ENCODE data around the gene IGFN1.
"Not testable (repeated sequence)": the region's sequence is repeated elsewhere in the genome, so short reads cannot be mapped to it uniquely, and the experiment has no call there.

The IGFN1 gene

DNA sequence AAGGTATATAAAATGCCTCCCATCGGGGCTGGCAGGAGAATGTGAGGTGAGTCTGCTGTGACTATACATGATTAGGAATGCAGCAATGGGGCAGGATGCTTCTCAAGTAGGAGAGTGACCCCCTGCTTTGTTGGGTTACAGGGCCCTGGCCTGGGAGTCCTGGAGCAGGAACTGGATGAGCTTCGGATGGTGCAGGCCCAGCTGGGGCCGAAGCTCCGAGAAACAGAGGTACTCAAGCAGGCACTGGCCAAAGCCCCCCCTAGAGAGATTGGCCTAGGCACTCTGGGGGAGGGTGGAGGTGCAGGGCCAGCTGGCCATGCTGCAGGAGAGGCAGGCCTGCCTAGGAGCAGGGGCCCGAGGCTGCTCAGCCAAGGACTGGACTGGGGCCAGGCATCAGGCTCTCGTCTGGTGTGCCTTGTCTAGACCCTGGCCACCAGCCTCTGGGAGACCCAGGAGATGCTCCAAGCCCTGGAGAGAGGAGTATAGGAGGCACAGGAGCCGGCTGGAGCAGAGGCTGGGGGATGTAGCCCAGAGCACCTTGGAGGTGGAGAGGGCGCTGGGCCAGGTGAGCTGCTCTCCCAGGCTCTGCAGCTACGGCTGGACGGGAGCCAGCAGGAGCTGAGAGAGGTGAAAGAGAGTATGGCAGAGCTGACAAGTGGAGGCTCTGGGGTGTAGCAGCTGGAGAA is 59.8 kb downstream of the IGFN1 start:
- H3K36me3 Mint-ChIP-seq (ENCODE audit: low read depth), result no peaks in the 10 kb centered on the region
- H3K4me1 Mint-ChIP-seq (ENCODE audit: low read depth), result no peaks in the 10 kb centered on the region
- H3K27ac Mint-ChIP-seq, result no peak overlapping the region
- H3K27me3 Mint-ChIP-seq (ENCODE audit: low read depth), result peaks cover 8% of the 10 kb centered on the region
- H3K9me3 Mint-ChIP-seq, result no peaks in the 10 kb centered on the region
- H3K4me3 Mint-ChIP-seq, result no peak overlapping the region

DNA sequence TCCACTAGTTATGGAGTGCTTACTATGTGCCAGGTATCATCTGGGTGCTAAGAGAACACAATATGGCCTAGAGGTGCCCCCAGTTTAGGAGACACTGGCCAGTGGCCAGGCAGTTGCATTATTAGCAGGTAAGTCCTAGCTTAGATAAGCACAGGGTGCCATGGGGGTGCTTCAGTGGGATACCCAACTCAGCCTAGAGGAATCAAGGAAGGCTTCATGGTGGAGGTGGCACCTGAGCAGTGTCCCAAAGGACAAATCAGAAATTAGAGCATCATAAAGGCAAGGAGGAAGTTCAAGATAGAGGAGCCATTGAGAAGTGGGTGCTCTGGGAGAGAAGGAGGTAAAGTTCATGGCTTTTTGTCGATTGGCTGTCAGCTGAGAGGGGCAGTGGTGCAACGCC is 60.8 kb downstream of the IGFN1 start:
- Mint-ChIP-seq H3K27me3 (ENCODE audit: low read depth) (peaks cover 2% of the 10 kb centered on the region), H3K9me3 (no peaks in the 10 kb centered on the region), H3K4me1 (ENCODE audit: low read depth) (no peaks in the 10 kb centered on the region), H3K36me3 (ENCODE audit: low read depth) (no peaks in the 10 kb centered on the region), H3K27ac (no peak overlapping the region), H3K4me3 (no peak overlapping the region)

DNA sequence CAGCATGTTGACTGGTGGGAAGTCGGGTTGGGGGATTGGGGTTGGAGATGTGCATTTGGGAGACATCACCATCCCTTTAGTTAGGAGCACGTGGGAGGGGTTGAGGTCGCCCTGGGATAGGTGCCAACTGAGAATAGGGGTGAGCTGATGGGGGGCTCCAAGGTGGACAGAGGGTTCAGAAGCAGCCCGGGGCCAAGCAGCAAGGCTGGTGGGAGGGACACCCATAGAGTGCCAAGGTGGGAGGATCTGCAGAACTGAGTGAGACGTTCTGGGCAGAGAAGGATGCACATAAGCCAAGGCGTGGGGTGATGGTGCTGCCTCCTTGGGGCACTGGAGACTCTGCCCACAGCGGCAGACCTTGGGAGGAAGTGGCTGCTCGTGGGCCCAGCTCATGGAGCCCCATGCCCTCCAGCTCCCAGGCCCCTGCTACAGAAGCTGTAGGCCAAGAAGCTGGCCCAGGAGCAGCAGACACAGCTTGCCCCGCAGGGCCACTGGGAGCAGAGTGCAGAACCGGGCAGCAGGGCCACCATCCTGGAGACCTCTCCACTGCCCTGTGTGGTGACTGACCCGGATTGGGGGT is 61.3 kb downstream of the IGFN1 start:
- no peaks in the 10 kb centered on the region for H3K36me3 Mint-ChIP-seq (ENCODE audit: low read depth)
- no peaks in the 10 kb centered on the region for H3K27me3 Mint-ChIP-seq (ENCODE audit: low read depth)
- H3K27ac Mint-ChIP-seq, result no peak overlapping the region
- no peaks in the 10 kb centered on the region for H3K9me3 Mint-ChIP-seq
- H3K4me3 Mint-ChIP-seq, result no peak overlapping the region
- no peaks in the 10 kb centered on the region for H3K4me1 Mint-ChIP-seq (ENCODE audit: low read depth)

GRCh38 chr1:201252944-201253371 is 62.3 kb downstream of the IGFN1 start:
- no peaks in the 10 kb centered on the region for H3K9me3 Mint-ChIP-seq

GRCh38 chr1:201253411-201253810 is 62.8 kb downstream of the IGFN1 start:
- Mint-ChIP-seq H3K36me3 (ENCODE audit: low read depth) (no peaks in the 10 kb centered on the region), H3K9me3 (no peaks in the 10 kb centered on the region), H3K27ac (no peak overlapping the region), H3K4me3 (no peak overlapping the region), H3K27me3 (ENCODE audit: low read depth) (no peaks in the 10 kb centered on the region), H3K4me1 (ENCODE audit: low read depth) (no peaks in the 10 kb centered on the region)

More at GRCh38 chr1:201252944-201253371, 62.3 kb downstream of the IGFN1 start:
- Mint-ChIP-seq H3K36me3 (ENCODE audit: low read depth) (no peaks in the 10 kb centered on the region), H3K4me1 (ENCODE audit: low read depth) (no peaks in the 10 kb centered on the region), H3K27me3 (ENCODE audit: low read depth) (no peaks in the 10 kb centered on the region), H3K4me3 (no peak overlapping the region), H3K27ac (no peak overlapping the region)

DNA sequence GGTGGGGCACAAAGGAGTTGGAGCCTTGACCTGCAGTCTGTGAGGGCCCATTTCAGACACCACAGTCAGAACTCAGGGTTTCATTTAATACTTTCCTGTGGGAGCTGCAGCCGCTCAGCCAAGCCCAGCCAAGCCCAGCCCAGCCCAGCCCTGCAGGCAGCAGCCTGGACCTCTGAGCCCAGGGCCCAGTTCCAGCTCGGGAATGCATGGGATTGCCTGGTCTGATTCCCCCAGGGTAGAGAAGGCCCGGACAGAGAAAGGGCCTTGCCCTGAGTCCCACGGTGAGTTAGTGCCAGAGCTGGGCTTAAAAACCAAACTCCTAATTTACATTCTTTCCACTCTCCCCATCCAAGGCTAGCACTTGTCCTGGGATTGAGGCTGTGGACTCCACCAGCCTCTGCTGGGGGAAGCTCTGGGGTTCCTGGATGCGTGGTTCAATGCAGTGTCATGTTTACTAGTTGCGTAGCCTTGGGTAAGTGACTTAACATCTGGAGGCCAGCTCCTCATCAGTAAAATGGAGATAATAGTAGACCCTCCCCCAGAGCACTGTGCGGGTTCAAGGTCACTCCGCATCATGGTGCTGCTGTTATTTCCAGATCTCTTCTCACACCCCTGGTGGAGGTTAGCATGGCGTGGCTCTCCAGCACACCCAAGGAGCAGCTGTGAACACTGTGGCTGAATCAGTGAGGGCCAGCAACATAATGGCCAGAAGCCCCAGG is 63.4 kb downstream of the IGFN1 start:
- Mint-ChIP-seq H3K36me3 (ENCODE audit: low read depth) (no peaks in the 10 kb centered on the region), H3K4me3 (no peak overlapping the region), H3K27ac (no peak overlapping the region), H3K9me3 (no peaks in the 10 kb centered on the region), H3K27me3 (ENCODE audit: low read depth) (no peaks in the 10 kb centered on the region), H3K4me1 (ENCODE audit: low read depth) (no peaks in the 10 kb centered on the region)

DNA sequence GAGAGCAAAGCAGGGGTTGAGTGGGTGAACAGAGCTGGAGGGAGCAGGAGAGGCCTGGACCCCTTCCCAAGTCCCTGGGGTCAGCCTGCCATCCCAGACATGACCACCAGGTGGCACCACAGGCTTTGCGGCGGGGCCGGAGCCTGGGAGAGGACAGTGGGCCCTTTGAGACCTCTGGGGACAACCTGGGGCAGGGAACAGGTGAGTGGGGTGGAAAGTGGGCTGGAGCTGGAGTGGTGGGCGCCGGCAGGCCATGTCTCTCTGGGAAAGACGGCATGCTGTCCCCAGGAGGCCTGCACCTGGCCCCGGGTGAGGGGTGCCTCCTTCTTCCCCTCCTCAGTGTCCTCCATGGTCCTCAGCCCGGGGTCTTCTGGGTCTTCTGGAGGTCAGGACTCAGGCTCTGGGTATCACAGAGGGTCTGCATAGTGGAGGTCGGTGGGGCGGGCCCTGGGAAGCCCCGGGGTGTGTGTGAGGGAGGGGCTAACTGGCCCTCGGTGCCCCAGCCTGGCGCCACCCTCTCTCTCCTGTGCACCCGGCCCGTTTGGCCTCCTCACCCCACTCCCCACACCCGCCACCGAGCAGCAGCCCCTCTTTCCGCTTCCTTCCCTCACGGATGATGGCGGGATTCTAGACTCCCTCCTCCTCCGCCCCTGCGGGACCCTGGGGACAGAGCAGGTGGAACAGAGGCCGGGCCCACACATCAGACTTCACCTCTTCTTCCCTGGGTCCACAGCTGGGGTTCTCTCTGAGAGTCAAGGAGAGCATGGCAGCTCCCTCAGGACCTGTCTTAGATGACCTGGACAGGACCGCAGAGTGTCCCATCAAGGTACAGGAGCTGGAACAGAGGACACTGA is 64.2 kb downstream of the IGFN1 start:
- Mint-ChIP-seq H3K27me3 (ENCODE audit: low read depth) (no peaks in the 10 kb centered on the region), H3K27ac (no peak overlapping the region), H3K9me3 (no peaks in the 10 kb centered on the region), H3K4me3 (no peak overlapping the region), H3K4me1 (ENCODE audit: low read depth) (no peaks in the 10 kb centered on the region), H3K36me3 (ENCODE audit: low read depth) (no peaks in the 10 kb centered on the region)

GRCh38 chr1:201255479-201256362 is 65.1 kb downstream of the IGFN1 start:
- Mint-ChIP-seq H3K4me3 (no peak overlapping the region), H3K36me3 (ENCODE audit: low read depth) (no peaks in the 10 kb centered on the region), H3K27me3 (ENCODE audit: low read depth) (peaks cover 4% of the 10 kb centered on the region), H3K9me3 (no peaks in the 10 kb centered on the region), H3K4me1 (ENCODE audit: low read depth) (no peaks in the 10 kb centered on the region), H3K27ac (no peak overlapping the region)

GRCh38 chr1:201258132-201258531 is 67.5 kb downstream of the IGFN1 start:
- H3K36me3 Mint-ChIP-seq (ENCODE audit: low read depth); H3K4me3 Mint-ChIP-seq; H3K9me3 Mint-ChIP-seq; H3K4me1 Mint-ChIP-seq (ENCODE audit: low read depth); H3K27ac Mint-ChIP-seq: not testable (repeated sequence)
- H3K27me3 Mint-ChIP-seq (ENCODE audit: low read depth), result peaks cover 13% of the 10 kb centered on the region

- no peaks in the 10 kb centered on the region for H3K9me3 Mint-ChIP-seq
- no peaks in the 10 kb centered on the region for H3K4me1 Mint-ChIP-seq (ENCODE audit: low read depth)
- no peak overlapping the region for H3K27ac Mint-ChIP-seq
- no peaks in the 10 kb centered on the region for H3K36me3 Mint-ChIP-seq (ENCODE audit: low read depth)
- peaks cover 13% of the 10 kb centered on the region for H3K27me3 Mint-ChIP-seq (ENCODE audit: low read depth)
- H3K4me3 Mint-ChIP-seq, result no peak overlapping the region
Observed at GRCh38 chr1:201258763-201259230, 68.2 kb downstream of the IGFN1 start.

DNA sequence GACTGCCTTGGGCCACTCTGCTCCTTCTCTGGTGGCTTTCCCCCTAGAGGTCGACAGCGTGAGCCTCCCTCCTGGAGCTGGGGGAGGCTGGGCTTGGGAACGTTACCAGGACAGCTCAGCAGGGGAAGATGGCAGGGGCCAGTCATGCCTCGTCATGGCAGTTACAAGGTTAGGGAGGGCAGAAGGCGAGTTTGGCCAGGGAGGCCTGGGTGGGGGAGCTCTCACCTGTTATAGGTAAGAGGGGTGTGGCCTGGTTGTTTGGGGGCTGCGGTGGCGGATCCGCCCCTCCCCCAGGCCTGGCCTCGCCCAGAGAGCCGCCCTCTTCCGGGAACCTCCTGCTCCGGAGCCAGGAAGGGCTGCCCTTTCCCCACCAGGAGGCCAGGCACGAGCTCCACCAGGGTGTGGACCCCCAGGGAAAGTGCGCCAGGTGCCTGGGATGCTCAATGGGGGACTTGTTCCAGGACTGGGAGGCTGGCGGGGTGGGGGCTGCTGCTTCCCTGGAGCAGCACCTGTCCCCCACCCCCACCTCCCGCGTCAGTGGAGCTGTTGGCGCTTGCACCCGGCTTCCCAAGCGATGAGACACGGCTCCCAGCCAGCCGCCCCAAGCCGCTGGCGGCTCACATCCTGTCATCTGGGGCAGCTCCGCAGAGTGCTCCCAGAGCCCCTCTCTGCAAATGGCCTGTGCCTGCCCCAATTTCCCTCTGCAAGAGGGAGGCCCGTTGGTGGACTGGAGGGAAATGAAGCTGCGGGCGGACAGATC is 69.0 kb downstream of the IGFN1 start:
- peaks cover 13% of the 10 kb centered on the region for H3K27me3 Mint-ChIP-seq (ENCODE audit: low read depth)
- no peak overlapping the region for H3K27ac Mint-ChIP-seq
- no peaks in the 10 kb centered on the region for H3K9me3 Mint-ChIP-seq
- no peak overlapping the region for H3K4me3 Mint-ChIP-seq
- no peaks in the 10 kb centered on the region for H3K4me1 Mint-ChIP-seq (ENCODE audit: low read depth)
- no peaks in the 10 kb centered on the region for H3K36me3 Mint-ChIP-seq (ENCODE audit: low read depth)

- Mint-ChIP-seq H3K27me3 (ENCODE audit: low read depth) (peaks cover 14% of the 10 kb centered on the region), H3K9me3 (no peaks in the 10 kb centered on the region), H3K36me3 (ENCODE audit: low read depth) (no peaks in the 10 kb centered on the region), H3K4me1 (ENCODE audit: low read depth) (no peaks in the 10 kb centered on the region), H3K4me3 (no peak overlapping the region), H3K27ac (no peak overlapping the region)
Observed at GRCh38 chr1:201260236-201260590, 69.6 kb downstream of the IGFN1 start.

- H3K27ac Mint-ChIP-seq, result no peak overlapping the region
- no peaks in the 10 kb centered on the region for H3K9me3 Mint-ChIP-seq
- H3K36me3 Mint-ChIP-seq (ENCODE audit: low read depth), result no peaks in the 10 kb centered on the region
- no peaks in the 10 kb centered on the region for H3K4me1 Mint-ChIP-seq (ENCODE audit: low read depth)
- H3K4me3 Mint-ChIP-seq, result no peak overlapping the region
- peaks cover 19% of the 10 kb centered on the region for H3K27me3 Mint-ChIP-seq (ENCODE audit: low read depth)
Observed at GRCh38 chr1:201260648-201261311, 70.2 kb downstream of the IGFN1 start.

All from T-helper 1 cell treated with Interleukin-12 subunit alpha and Interleukin-12 subunit beta and Interleukin-4 antibody, amounts not matched to agents 30 μg/mL and 1 μg/mL, for 36 hours (primary cell).